HEK293 (cell line): Measurements from ENCODE around the gene CAD.
A peak's percentile ranks its signal among the peaks of the same experiment; 100 is the strongest.

Experiments
- CTCF ChIA-PET: fragments of 350-600 bp; formaldehyde crosslinking; extraction: SDS; loops from one replicate; lab custom pipeline; 2021; ENCODE audit warnings: antibody characterized with exemption; lab: Yijun Ruan, JAX
- POLR2A ChIA-PET: fragments of 300-600 bp; formaldehyde crosslinking; extraction: SDS; loops from one replicate; lab custom pipeline; 2020; ENCODE audit warnings: antibody characterized with exemption, inconsistent platforms; lab: Yijun Ruan, JAX
- H3K27ac ChIP-seq: fragments of 200-500 bp; sonication (Bioruptor generic); 2 replicates; pipeline ENCODE4 v1.5.1; 2014; ENCODE audit warnings: low read depth, low read length, control low read depth, inconsistent platforms; ENCODE audit errors: extremely low read depth
- H3K36me3 ChIP-seq, 2 experiments: fragments of 200-500 bp in 1 of 2; sonication (Bioruptor generic) in 1 of 2; 1 replicate in 1 of 2; 2 replicates in 1 of 2; pipeline ENCODE4 v1.5.1; 2014 to 2017; ENCODE audit warnings: inconsistent platforms in 2 of 2, low read length in 2 of 2; ENCODE audit not compliant: control insufficient read depth in 2 of 2, insufficient read depth in 1 of 2
- H3K4me1 ChIP-seq: fragments of 200-500 bp; sonication (Bioruptor generic); 2 replicates; pipeline ENCODE4 v1.5.1; 2014; ENCODE audit warnings: mild to moderate bottlenecking, low read length, inconsistent platforms; ENCODE audit not compliant: control insufficient read depth, insufficient read depth
- H3K4me3 ChIP-seq: 2 replicates; pipeline ENCODE4 v1.5.1; 2011; ENCODE audit warnings: low read depth, mild to moderate bottlenecking, control low read depth, low read length, moderate library complexity
- H3K9me3 ChIP-seq: fragments of 200-500 bp; sonication (Bioruptor generic); 2 replicates; pipeline ENCODE4 v1.5.1; 2014; ENCODE audit warnings: low read depth, low read length, inconsistent platforms; ENCODE audit not compliant: control insufficient read depth, insufficient read depth
- CTCF ChIP-seq: fragments of 450-650 bp; formaldehyde crosslinking; IDR thresholded peaks from 2 replicates; pipeline ENCODE4 v1.5.1; 2016; ENCODE audit warnings: missing biosample characterization, missing genetic modification characterization
- GFI1B ChIP-seq: fragments of 450-650 bp; formaldehyde crosslinking; IDR thresholded peaks from 2 replicates; pipeline ENCODE4 v1.5.1; 2016; ENCODE audit warnings: missing biosample characterization, missing genetic modification characterization
- GLIS2 ChIP-seq: fragments of 450-650 bp; formaldehyde crosslinking; IDR thresholded peaks from 2 replicates; pipeline ENCODE4 v1.5.1; 2016; ENCODE audit warnings: missing biosample characterization, missing genetic modification characterization
- PRDM1 ChIP-seq: fragments of 450-650 bp; formaldehyde crosslinking; IDR thresholded peaks from 2 replicates; pipeline ENCODE4; 2016; ENCODE audit warnings: missing biosample characterization, missing genetic modification characterization
- REPIN1 ChIP-seq: fragments of 450-650 bp; formaldehyde crosslinking; IDR thresholded peaks from 2 replicates; pipeline ENCODE4 v1.5.1; 2017; ENCODE audit warnings: missing biosample characterization, missing genetic modification characterization, low read depth
- ZBTB10 ChIP-seq: fragments of 450-650 bp; formaldehyde crosslinking; IDR thresholded peaks from 2 replicates; pipeline ENCODE4 v1.5.1; 2016; ENCODE audit warnings: missing biosample characterization, missing genetic modification characterization
- ZNF10 ChIP-seq: fragments of 450-650 bp; formaldehyde crosslinking; IDR thresholded peaks from 2 replicates; pipeline ENCODE4 v1.5.1; 2017; ENCODE audit warnings: missing biosample characterization, missing genetic modification characterization
- ZNF157 ChIP-seq: fragments of 450-650 bp; formaldehyde crosslinking; IDR thresholded peaks from 2 replicates; pipeline ENCODE4 v1.5.1; 2016; ENCODE audit warnings: missing biosample characterization, missing genetic modification characterization
- ZNF175 ChIP-seq: fragments of 450-650 bp; formaldehyde crosslinking; IDR thresholded peaks from 2 replicates; pipeline ENCODE4 v1.5.1; 2016; ENCODE audit warnings: missing biosample characterization, missing genetic modification characterization
- ZNF19 ChIP-seq: fragments of 450-650 bp; formaldehyde crosslinking; IDR thresholded peaks from 2 replicates; pipeline ENCODE4; 2016; ENCODE audit warnings: missing biosample characterization, missing genetic modification characterization, low read depth
- ZNF266 ChIP-seq: fragments of 450-650 bp; formaldehyde crosslinking; IDR thresholded peaks from 2 replicates; pipeline ENCODE4 v1.5.1; 2016; ENCODE audit warnings: missing biosample characterization, missing genetic modification characterization, low read depth
- ZNF274 ChIP-seq, 2 experiments: fragments of 200-500 bp in 1 of 2; fragments of 450-650 bp in 1 of 2; sonication (Bioruptor generic) in 1 of 2; formaldehyde crosslinking in 1 of 2; IDR thresholded peaks; 2 replicates each; pipeline versions ENCODE4 v1.5.1 to v1.6.1; 2014 to 2016; ENCODE audit warnings: borderline replicate concordance in 1 of 2, inconsistent platforms in 1 of 2, low read length in 1 of 2, missing biosample characterization in 1 of 2, missing genetic modification characterization in 1 of 2
- ZNF501 ChIP-seq: fragments of 450-650 bp; formaldehyde crosslinking; IDR thresholded peaks from 2 replicates; pipeline ENCODE4 v1.5.1; 2016; ENCODE audit warnings: missing biosample characterization, missing genetic modification characterization
- ZNF518A ChIP-seq: fragments of 450-650 bp; formaldehyde crosslinking; conservative IDR thresholded peaks from 2 replicates; pipeline ENCODE4 v1.5.1; 2016; ENCODE audit warnings: low read depth, missing biosample characterization, missing genetic modification characterization
- ZNF529 ChIP-seq: fragments of 450-650 bp; formaldehyde crosslinking; IDR thresholded peaks from 2 replicates; pipeline ENCODE4 v1.5.1; 2017; ENCODE audit warnings: missing genetic modification characterization, missing biosample characterization; ENCODE audit not compliant: insufficient replicate concordance
- ZNF548 ChIP-seq: fragments of 450-650 bp; formaldehyde crosslinking; IDR thresholded peaks from 2 replicates; pipeline ENCODE4 v1.5.1; 2016; ENCODE audit warnings: missing biosample characterization, missing genetic modification characterization
- ZNF549 ChIP-seq: fragments of 450-650 bp; IDR thresholded peaks from 2 replicates; pipeline ENCODE4 v1.5.1; 2018; ENCODE audit warnings: missing biosample characterization, missing genetic modification characterization, mild to moderate bottlenecking, inconsistent platforms, moderate library complexity
- ZNF571 ChIP-seq: fragments of 450-650 bp; formaldehyde crosslinking; IDR thresholded peaks from 2 replicates; pipeline ENCODE4 v1.5.0; 2017; ENCODE audit warnings: missing biosample characterization, missing genetic modification characterization
- ZNF600 ChIP-seq: fragments of 450-650 bp; formaldehyde crosslinking; IDR thresholded peaks from 2 replicates; pipeline ENCODE4 v1.5.1; 2016; ENCODE audit warnings: missing biosample characterization, missing genetic modification characterization
- ZNF639 ChIP-seq: fragments of 450-650 bp; formaldehyde crosslinking; IDR thresholded peaks from 2 replicates; pipeline ENCODE4 v1.5.1; 2016; ENCODE audit warnings: missing biosample characterization, missing genetic modification characterization
- ZNF658 ChIP-seq: fragments of 450-650 bp; formaldehyde crosslinking; IDR thresholded peaks from 2 replicates; pipeline ENCODE4; 2016; ENCODE audit warnings: missing biosample characterization, missing genetic modification characterization
- ZNF660 ChIP-seq: fragments of 450-650 bp; IDR thresholded peaks from 2 replicates; pipeline ENCODE4 v1.5.1; 2018; ENCODE audit warnings: missing biosample characterization, mild to moderate bottlenecking, missing genetic modification characterization
- ZNF76 ChIP-seq: fragments of 450-650 bp; formaldehyde crosslinking; IDR thresholded peaks from 2 replicates; pipeline ENCODE4; 2016; ENCODE audit warnings: low read depth, missing biosample characterization, missing genetic modification characterization, borderline replicate concordance
- ZSCAN18 ChIP-seq: fragments of 450-650 bp; formaldehyde crosslinking; IDR thresholded peaks from 2 replicates; pipeline ENCODE4 v1.5.1; 2016; ENCODE audit warnings: missing biosample characterization, missing genetic modification characterization

CAD gene

GRCh38 chr2:27212626-27213471 lies 4.3 kb upstream of the CAD start:
- no peaks in the 10 kb centered on the region for H3K9me3 ChIP-seq
- H3K27ac ChIP-seq, result peak overlapping the region; percentile 88
- H3K36me3 ChIP-seq, result peaks cover 6 to 59% of the 10 kb centered on the region in 2 experiments; a peak in 2 of 3 replicates
- peaks cover 2% of the 10 kb centered on the region; the same call in 1 of the 2 replicates for H3K4me1 ChIP-seq
- ChIA-PET POLR2A (interaction anchor here (1.0 to 1.4 kb wide), 2 partner anchors 78 to 81 kb away, joined by 3 to 4 read pairs; partner anchors contain the start of gene PREB), CTCF (interaction anchor here (0.5 to 0.6 kb wide), 2 partner anchors 93 to 122 kb away, joined by 3 to 4 read pairs; no protein-coding TSS in a partner anchor)
- peak overlapping the region; percentile 93 for H3K4me3 ChIP-seq
- TF ChIP-seq ZNF157 (tag by site-specific recombination) (no peak), ZNF571 (tag by site-specific recombination) (no peak), ZNF19 (tag by site-specific recombination) (no peak), ZNF548 (tag by site-specific recombination) (no peak), ZNF501 (tag by site-specific recombination) (no peak), GFI1B (tag by site-specific recombination) (no peak), GLIS2 (tag by site-specific recombination) (no peak), ZNF529 (tag by site-specific recombination) (no peak), ZNF549 (tag by site-specific recombination) (no peak), REPIN1 (tag by site-specific recombination) (no peak), CTCF (tag by site-specific recombination) (peak; percentile 27; the same call in 1 of the 2 replicates), ZNF76 (tag by site-specific recombination) (no peak), ZNF274 (IDR thresholded peaks at IDR 0.05; ENCODE audit: low read length) (no peak), ZNF274 (tag by site-specific recombination; IDR thresholded peaks at IDR 0.05; ENCODE audit: borderline replicate concordance) (no peak), ZNF10 (tag by site-specific recombination) (no peak), ZSCAN18 (tag by site-specific recombination) (no peak), ZNF518A (tag by site-specific recombination) (no peak), PRDM1 (tag by site-specific recombination) (no peak), ZNF266 (tag by site-specific recombination) (no peak), ZNF658 (no peak), ZBTB10 (tag by site-specific recombination) (no peak), ZNF175 (no peak), ZNF639 (tag by site-specific recombination) (no peak), ZNF600 (tag by site-specific recombination) (0 out of 2 replicates have a peak, but pooled peaks have one; percentile 27), ZNF660 (tag by site-specific recombination) (no peak)
